CD4-positive, alpha-beta T cell treated with Interleukin-4 for 4 hours (primary cell): Measurements from ENCODE around the gene CABLES1.

Source experiments
- DNase-seq: peaks from one replicate; pipeline ENCODE4 v3.0.0-alpha.2; 2020

The CABLES1 gene

GRCh38 chr18:23196119-23197007 lies 61.1 kb downstream of the CABLES1 start:
- no peak for DNase-seq

- no peak for DNase-seq
These were observed 63.0 kb downstream of the CABLES1 start for GRCh38 chr18:23198217-23198845.

GRCh38 chr18:23200756-23201155 lies 65.5 kb downstream of the CABLES1 start:
- no peak for DNase-seq

GRCh38 chr18:23201741-23202140 lies 66.5 kb downstream of the CABLES1 start:
- no peak for DNase-seq

- no peak for DNase-seq
These were observed 68.7 kb downstream of the CABLES1 start for GRCh38 chr18:23203891-23204432.

- DNase-seq = no peak
These were observed 69.4 kb downstream of the CABLES1 start for GRCh38 chr18:23204589-23205235.

GRCh38 chr18:23205980-23206379 lies 70.7 kb downstream of the CABLES1 start:
- no peak for DNase-seq

- no peak for DNase-seq
These were observed 72.1 kb downstream of the CABLES1 start for GRCh38 chr18:23207191-23207955.

- DNase-seq = no peak
These were observed 72.7 kb downstream of the CABLES1 start for GRCh38 chr18:23207994-23208393.

- no peak for DNase-seq
These were observed 73.3 kb downstream of the CABLES1 start for GRCh38 chr18:23208600-23208999.

- no peak for DNase-seq
These were observed 73.7 kb downstream of the CABLES1 start for GRCh38 chr18:23209031-23209430.

- no peak for DNase-seq
These were observed 74.5 kb downstream of the CABLES1 start for GRCh38 chr18:23209796-23210195.

GRCh38 chr18:23210526-23210925 lies 75.2 kb downstream of the CABLES1 start:
- DNase-seq = no peak

- DNase-seq = no peak
These were observed 75.9 kb downstream of the CABLES1 start for GRCh38 chr18:23211146-23211545.

GRCh38 chr18:23212161-23212560 lies 76.9 kb downstream of the CABLES1 start:
- no peak for DNase-seq

GRCh38 chr18:23213200-23213599 lies 77.9 kb downstream of the CABLES1 start:
- DNase-seq = no peak

GRCh38 chr18:23217781-23218180 lies 82.5 kb downstream of the CABLES1 start:
- no peak for DNase-seq

- DNase-seq = no peak
These were observed 85.1 kb downstream of the CABLES1 start for GRCh38 chr18:23220355-23220754.

- DNase-seq = no peak
These were observed 88.4 kb downstream of the CABLES1 start for GRCh38 chr18:23223641-23224040.

- no peak for DNase-seq
These were observed 90.2 kb downstream of the CABLES1 start for GRCh38 chr18:23225503-23225902.

- no peak for DNase-seq
These were observed 91.1 kb downstream of the CABLES1 start for GRCh38 chr18:23226391-23226790.

GRCh38 chr18:23226930-23227725 lies 91.8 kb downstream of the CABLES1 start:
- no peak for DNase-seq
